Measurements from ENCODE around the gene HTD2.

GRCh38 chr3:58335652-58335947, 29.3 kb downstream of the HTD2 start:
- TF ChIP-seq, protein P1, sequence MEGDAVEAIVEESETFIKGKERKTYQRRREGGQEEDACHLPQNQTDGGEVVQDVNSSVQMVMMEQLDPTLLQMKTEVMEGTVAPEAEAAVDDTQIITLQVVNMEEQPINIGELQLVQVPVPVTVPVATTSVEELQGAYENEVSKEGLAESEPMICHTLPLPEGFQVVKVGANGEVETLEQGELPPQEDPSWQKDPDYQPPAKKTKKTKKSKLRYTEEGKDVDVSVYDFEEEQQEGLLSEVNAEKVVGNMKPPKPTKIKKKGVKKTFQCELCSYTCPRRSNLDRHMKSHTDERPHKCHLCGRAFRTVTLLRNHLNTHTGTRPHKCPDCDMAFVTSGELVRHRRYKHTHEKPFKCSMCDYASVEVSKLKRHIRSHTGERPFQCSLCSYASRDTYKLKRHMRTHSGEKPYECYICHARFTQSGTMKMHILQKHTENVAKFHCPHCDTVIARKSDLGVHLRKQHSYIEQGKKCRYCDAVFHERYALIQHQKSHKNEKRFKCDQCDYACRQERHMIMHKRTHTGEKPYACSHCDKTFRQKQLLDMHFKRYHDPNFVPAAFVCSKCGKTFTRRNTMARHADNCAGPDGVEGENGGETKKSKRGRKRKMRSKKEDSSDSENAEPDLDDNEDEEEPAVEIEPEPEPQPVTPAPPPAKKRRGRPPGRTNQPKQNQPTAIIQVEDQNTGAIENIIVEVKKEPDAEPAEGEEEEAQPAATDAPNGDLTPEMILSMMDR (IDR thresholded peaks at IDR 0.05) = no peak
- no peak for TF ChIP-seq POLR2A (IDR thresholded peaks at IDR 0.05)
- no peak for TF ChIP-seq POLR2AphosphoS5 (IDR thresholded peaks at IDR 0.05)
